HG03469 (cell line): Measurements from ENCODE around the gene CERS6.

Source experiments
- ATAC-seq: cut with Tn5 transposase; IDR thresholded peaks from one replicate; pipeline ENCODE4 v1.9.1; 2021; ENCODE audit warnings: mild to moderate bottlenecking, moderate library complexity, moderate number of reproducible peaks; ENCODE audit not compliant: unreplicated experiment

The CERS6 gene

GRCh38 chr2:168596881-168597655, 141.0 kb downstream of the CERS6 start:
- no peak for ATAC-seq

- ATAC-seq, result no peak
Observed at GRCh38 chr2:168599738-168600137, 143.7 kb downstream of the CERS6 start.

- no peak for ATAC-seq
Observed at GRCh38 chr2:168600949-168601348, 144.9 kb downstream of the CERS6 start.

GRCh38 chr2:168601741-168602140, 145.7 kb downstream of the CERS6 start:
- peak; percentile 47 for ATAC-seq

GRCh38 chr2:168602379-168602778, 146.3 kb downstream of the CERS6 start:
- no peak for ATAC-seq

GRCh38 chr2:168602846-168603401, 146.9 kb downstream of the CERS6 start:
- no peak for ATAC-seq

GRCh38 chr2:168603439-168603961, 147.4 kb downstream of the CERS6 start:
- no peak for ATAC-seq

- ATAC-seq, result no peak
Observed at GRCh38 chr2:168604252-168604651, 148.2 kb downstream of the CERS6 start.

- no peak for ATAC-seq
Observed at GRCh38 chr2:168607992-168608391, 151.9 kb downstream of the CERS6 start.

GRCh38 chr2:168608796-168609195, 152.7 kb downstream of the CERS6 start:
- no peak for ATAC-seq

GRCh38 chr2:168611091-168611490, 155.0 kb downstream of the CERS6 start:
- no peak for ATAC-seq

- ATAC-seq, result no peak
Observed at GRCh38 chr2:168611896-168612650, 156.0 kb downstream of the CERS6 start.

- no peak for ATAC-seq
Observed at GRCh38 chr2:168612719-168613118, 156.6 kb downstream of the CERS6 start.

- no peak for ATAC-seq
Observed at GRCh38 chr2:168613551-168613950, 157.5 kb downstream of the CERS6 start.

GRCh38 chr2:168614172-168615018, 158.3 kb downstream of the CERS6 start:
- ATAC-seq, result no peak

- ATAC-seq, result no peak
Observed at GRCh38 chr2:168620554-168620953, 164.5 kb downstream of the CERS6 start.

GRCh38 chr2:168622559-168622958, 166.5 kb downstream of the CERS6 start:
- ATAC-seq, result no peak

- ATAC-seq, result no peak
Observed at GRCh38 chr2:168624028-168624427, 168.0 kb downstream of the CERS6 start.

- no peak for ATAC-seq
Observed at GRCh38 chr2:168626096-168626495, 170.0 kb downstream of the CERS6 start.

- ATAC-seq, result no peak
Observed at GRCh38 chr2:168626647-168627046, 170.6 kb downstream of the CERS6 start.

- ATAC-seq, result no peak
Observed at GRCh38 chr2:168632709-168633121, 176.6 kb downstream of the CERS6 start.
